AG09309 (cell line): ENCODE results near the gene GPR183.

ENCODE experiments used
- DNase-seq: peaks from one replicate; pipeline ENCODE4 v3.0.0-alpha.2; 2010; ENCODE audit warnings: low read depth
- H3K4me3 ChIP-seq: 2 replicates; pipeline ENCODE4 v1.5.1; 2011; ENCODE audit warnings: mild to moderate bottlenecking, low read depth, low read length, moderate library complexity; ENCODE audit not compliant: control insufficient read depth
- TF ChIP-seq, protein P1 (sequence below): IDR thresholded peaks from 2 replicates; pipeline ENCODE4 v1.5.1; 2011; ENCODE audit warnings: mild to moderate bottlenecking, low read depth, low read length, inconsistent platforms; ENCODE audit not compliant: insufficient read depth, control insufficient read depth; ENCODE audit errors: missing control alignments

Gene GPR183

DNA sequence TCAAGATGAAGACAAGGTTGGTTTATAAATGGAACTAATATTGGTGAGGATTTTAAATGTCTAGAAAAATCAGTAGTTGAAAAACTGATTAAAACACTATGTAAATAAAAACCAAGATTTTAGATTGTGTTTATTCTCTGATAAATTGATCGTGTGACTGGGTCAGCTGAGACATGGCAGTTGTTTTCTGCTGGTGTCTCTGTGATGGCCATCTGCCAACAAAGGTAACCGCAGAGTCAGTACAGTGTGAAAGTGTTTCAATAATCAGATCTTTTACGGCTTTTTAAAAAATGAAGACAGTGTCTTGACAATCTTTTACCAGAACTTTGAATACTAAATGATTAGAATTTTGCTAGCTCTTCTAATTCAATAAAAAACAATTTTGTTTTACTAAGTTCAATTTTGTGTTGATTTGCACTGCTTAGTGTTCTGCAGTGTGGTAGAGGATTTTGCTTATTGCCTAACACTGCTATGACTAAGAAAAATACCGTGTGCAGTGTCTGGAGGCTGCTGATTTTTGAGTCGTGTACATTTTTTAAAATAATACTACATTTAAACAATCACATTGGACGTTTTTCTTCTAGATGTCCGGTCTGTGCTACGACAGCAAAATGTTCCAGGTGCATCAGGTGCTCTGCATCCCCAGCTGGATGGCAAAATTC lies 32.7 kb upstream of the GPR183 start:
- TF ChIP-seq, protein P1, sequence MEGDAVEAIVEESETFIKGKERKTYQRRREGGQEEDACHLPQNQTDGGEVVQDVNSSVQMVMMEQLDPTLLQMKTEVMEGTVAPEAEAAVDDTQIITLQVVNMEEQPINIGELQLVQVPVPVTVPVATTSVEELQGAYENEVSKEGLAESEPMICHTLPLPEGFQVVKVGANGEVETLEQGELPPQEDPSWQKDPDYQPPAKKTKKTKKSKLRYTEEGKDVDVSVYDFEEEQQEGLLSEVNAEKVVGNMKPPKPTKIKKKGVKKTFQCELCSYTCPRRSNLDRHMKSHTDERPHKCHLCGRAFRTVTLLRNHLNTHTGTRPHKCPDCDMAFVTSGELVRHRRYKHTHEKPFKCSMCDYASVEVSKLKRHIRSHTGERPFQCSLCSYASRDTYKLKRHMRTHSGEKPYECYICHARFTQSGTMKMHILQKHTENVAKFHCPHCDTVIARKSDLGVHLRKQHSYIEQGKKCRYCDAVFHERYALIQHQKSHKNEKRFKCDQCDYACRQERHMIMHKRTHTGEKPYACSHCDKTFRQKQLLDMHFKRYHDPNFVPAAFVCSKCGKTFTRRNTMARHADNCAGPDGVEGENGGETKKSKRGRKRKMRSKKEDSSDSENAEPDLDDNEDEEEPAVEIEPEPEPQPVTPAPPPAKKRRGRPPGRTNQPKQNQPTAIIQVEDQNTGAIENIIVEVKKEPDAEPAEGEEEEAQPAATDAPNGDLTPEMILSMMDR: no peak
- DNase-seq: no peak
- H3K4me3 ChIP-seq: no peak overlapping the region

DNA sequence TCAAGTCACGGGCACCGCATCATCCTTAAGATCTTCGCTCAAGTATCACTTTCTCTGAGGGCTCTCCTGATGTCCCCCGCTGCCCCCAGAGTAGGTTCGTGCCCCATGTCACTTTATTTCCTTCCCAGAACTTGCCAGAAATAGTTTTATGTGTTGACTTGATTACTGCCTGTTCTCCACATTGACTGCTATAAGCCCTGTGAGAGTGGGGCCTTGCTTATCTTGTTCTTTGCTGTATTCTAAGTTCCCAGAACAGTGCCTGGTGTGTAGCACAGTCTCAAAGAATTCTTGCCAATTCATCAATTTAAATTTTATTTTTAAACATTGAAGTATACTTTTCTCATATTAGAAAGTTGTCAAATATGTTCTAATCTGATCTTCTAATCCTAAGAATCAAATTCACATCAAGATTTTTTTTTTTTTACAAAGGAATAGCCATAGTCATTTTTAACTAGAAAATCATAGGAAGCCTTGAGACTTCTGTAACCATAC lies 32.1 kb upstream of the GPR183 start:
- DNase-seq: no peak
- TF ChIP-seq, protein P1: no peak
- no peak overlapping the region for H3K4me3 ChIP-seq

DNA sequence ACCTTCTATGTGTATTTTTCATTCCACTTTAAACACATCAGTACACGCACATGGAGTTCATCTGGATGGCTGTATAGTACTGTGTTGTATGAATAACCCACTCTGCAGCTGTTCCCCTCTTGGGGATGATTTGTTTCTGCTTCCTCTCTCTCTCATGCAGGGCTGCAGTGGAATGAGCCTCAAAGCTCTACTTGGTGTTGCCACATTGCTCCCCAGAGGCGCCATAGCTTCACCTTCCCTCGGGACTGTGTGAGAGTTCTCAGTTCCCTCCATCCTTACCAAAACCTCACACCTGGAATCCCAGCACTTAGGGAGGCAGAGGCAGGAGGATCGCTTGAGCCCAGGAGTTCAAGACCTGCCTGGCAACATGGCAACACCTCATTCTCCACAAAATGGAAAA lies 28.4 kb upstream of the GPR183 start:
- no peak overlapping the region for H3K4me3 ChIP-seq
- TF ChIP-seq, protein P1: no peak
- no peak for DNase-seq

DNA sequence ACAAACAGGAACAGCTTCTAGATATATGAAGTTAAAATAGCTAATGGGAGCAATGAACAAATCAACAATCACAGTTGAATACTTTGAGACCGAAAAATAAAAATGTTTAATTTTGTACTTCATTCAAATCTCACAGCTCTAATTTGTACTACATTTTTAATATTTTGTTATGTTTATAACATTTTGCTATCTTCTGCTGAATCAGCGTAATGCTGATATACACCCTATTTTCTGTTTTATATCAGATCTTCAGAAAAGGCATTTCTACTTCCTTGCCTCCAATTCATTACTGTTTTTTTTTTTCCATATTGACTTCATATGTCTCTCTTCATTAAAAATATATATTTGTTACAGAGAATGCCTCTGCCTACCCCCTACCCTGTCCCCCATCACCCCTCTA lies 27.9 kb upstream of the GPR183 start:
- no peak overlapping the region for H3K4me3 ChIP-seq
- TF ChIP-seq, protein P1: no peak
- no peak for DNase-seq

DNA sequence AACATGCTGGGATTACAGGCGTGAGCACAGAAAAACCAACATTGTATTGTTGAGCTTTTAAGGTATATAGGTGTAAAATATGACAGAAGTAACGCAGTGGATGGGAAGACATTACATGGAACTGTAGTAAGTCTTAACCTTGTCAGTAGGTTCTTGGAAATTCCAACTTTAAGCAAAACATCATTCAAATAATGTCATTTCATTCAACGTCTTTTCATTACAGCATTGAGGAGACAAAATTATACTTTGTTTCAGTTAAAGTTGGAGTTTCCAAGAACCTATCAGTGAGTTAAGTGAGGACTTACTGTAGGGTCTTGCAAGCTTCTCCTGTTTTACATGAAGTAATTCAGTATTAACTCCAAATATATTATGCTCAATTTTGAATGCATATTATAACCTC lies 27.0 kb upstream of the GPR183 start:
- TF ChIP-seq, protein P1: no peak

DNA sequence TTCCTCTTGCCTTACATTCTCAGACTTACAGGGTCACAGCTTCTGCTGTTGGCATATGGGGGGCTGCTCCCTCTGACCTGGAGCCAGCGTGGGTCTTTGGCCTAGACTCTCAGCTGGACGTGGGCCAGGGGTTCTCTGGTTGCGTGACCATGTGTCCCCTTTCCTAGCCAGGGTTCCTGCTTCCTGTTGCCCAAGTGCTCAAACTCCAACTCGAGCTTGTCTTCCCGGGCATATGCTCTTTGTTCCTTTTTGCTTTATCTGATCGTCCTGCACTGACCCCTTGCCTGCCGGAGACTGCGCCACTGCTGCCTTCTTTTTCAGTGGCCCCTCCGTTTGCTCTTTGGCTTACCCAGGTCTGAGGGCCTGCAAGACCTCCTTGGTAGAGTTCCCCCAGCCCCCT lies 25.3 kb upstream of the GPR183 start:
- H3K4me3 ChIP-seq: no peak overlapping the region
- TF ChIP-seq, protein P1: no peak
- no peak for DNase-seq

More for the DNA sequence above, 27.0 kb upstream of the GPR183 start:
- no peak overlapping the region for H3K4me3 ChIP-seq
- DNase-seq: no peak
